ENCODE results near the gene RNF207.

DNA sequence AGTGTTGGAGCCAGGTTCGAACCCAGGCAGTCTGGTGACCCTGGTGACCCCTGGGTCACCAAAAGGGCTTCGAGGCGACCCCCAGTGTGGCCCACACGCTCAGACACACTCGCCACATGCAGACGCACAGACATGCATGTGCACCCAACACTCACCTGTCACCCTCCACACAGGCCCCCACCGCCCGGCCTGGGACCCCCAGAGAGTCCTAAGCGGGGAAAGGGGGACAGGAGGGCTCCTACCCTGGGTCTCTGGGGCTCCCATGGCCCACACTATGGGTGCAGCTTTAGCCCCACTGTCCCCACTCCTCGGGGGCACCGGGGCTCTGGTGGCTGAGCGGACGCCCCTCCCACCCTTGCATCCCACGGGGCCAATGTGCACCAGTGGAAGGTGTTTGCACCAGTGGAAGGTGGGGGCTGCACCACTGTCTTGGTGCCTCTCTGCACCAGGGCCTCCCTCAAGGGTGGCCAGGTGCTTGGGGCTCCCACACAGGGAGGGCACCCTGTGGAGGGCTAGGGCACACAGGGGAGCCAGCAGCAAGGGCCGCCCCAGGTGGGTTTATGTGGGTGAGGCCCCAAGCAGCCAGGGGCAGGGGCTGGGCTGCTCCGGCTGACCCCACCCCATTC is 35.7 kb upstream of the RNF207 start:
- TF ChIP-seq, protein P1, sequence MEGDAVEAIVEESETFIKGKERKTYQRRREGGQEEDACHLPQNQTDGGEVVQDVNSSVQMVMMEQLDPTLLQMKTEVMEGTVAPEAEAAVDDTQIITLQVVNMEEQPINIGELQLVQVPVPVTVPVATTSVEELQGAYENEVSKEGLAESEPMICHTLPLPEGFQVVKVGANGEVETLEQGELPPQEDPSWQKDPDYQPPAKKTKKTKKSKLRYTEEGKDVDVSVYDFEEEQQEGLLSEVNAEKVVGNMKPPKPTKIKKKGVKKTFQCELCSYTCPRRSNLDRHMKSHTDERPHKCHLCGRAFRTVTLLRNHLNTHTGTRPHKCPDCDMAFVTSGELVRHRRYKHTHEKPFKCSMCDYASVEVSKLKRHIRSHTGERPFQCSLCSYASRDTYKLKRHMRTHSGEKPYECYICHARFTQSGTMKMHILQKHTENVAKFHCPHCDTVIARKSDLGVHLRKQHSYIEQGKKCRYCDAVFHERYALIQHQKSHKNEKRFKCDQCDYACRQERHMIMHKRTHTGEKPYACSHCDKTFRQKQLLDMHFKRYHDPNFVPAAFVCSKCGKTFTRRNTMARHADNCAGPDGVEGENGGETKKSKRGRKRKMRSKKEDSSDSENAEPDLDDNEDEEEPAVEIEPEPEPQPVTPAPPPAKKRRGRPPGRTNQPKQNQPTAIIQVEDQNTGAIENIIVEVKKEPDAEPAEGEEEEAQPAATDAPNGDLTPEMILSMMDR (IDR thresholded peaks at IDR 0.05): no peak
- TF ChIP-seq POLR2A (IDR thresholded peaks at IDR 0.05): no peak
